ENCODE measurements around the gene HECW1. TPM values are rescaled to one million over a fixed set of nuclear protein-coding genes. Genes with fewer than 3 reads are reported as not detected.
"Not testable (repeated sequence)": the region's sequence is repeated elsewhere in the genome, so short reads cannot be mapped to it uniquely, and the experiment has no call there.

HECW1 gene
- total RNA-seq, 1 donor from 2014 or later, result 0.46 TPM

GRCh38 chr7:43582503-43583423 lies 470.3 kb downstream of the HECW1 start, which contains the start of gene STK17A:
Gene STK17A, plus strand, starts transcription at chr7:43583108. Its CDS starts 136 bp downstream, at chr7:43583244.
- Histone ChIP-seq H3K36me3 (ENCODE audit: control insufficient read depth, insufficient read depth, low read length) (no peaks in the 10 kb centered on the region), H3K27me3 (ENCODE audit: control insufficient read depth, insufficient read depth, low read length) (no peaks in the 10 kb centered on the region), H3K4me3 (ENCODE audit: low read depth, low read length) (peak within 1 kb of the TSS; percentile 93)
- DNase-seq (ENCODE audit: low read depth), result no peak
- peak; percentile 99 for TF ChIP-seq CTCF (IDR thresholded peaks at IDR 0.05; ENCODE audit: insufficient read depth, low read length, poor library complexity, severe bottlenecking)

GRCh38 chr7:43583424-43584194 lies 471.2 kb downstream of the HECW1 start:
- DNase-seq (ENCODE audit: low read depth), result no peak
- Histone ChIP-seq H3K4me3 (ENCODE audit: low read depth, low read length) (peak overlapping the region; percentile 93), H3K36me3 (ENCODE audit: control insufficient read depth, insufficient read depth, low read length) (no peaks in the 10 kb centered on the region), H3K27me3 (ENCODE audit: control insufficient read depth, insufficient read depth, low read length) (no peaks in the 10 kb centered on the region)
- TF ChIP-seq CTCF (IDR thresholded peaks at IDR 0.05; ENCODE audit: insufficient read depth, low read length, poor library complexity, severe bottlenecking), result peak; percentile 31

- TF ChIP-seq CTCF (IDR thresholded peaks at IDR 0.05; ENCODE audit: insufficient read depth, low read length, poor library complexity, severe bottlenecking), result no peak
- H3K27me3 ChIP-seq (ENCODE audit: control insufficient read depth, insufficient read depth, low read length), result no peaks in the 10 kb centered on the region
- H3K36me3 ChIP-seq (ENCODE audit: control insufficient read depth, insufficient read depth, low read length), result no peaks in the 10 kb centered on the region
- H3K4me3 ChIP-seq (ENCODE audit: low read depth, low read length), result peak overlapping the region; percentile 93
- DNase-seq (ENCODE audit: low read depth), result no peak
Measured at GRCh38 chr7:43584195-43584586, 471.7 kb downstream of the HECW1 start.

GRCh38 chr7:43584733-43585132 lies 472.3 kb downstream of the HECW1 start:
- not testable (repeated sequence) for DNase-seq (ENCODE audit: low read depth); H3K27me3 ChIP-seq (ENCODE audit: control insufficient read depth, insufficient read depth, low read length); H3K36me3 ChIP-seq (ENCODE audit: control insufficient read depth, insufficient read depth, low read length)
- peak overlapping the region; percentile 93 for H3K4me3 ChIP-seq (ENCODE audit: low read depth, low read length)

GRCh38 chr7:43585562-43585961 lies 473.1 kb downstream of the HECW1 start:
- DNase-seq (ENCODE audit: low read depth), result no peak
- TF ChIP-seq CTCF (IDR thresholded peaks at IDR 0.05; ENCODE audit: insufficient read depth, low read length, poor library complexity, severe bottlenecking), result no peak
- Histone ChIP-seq H3K27me3 (ENCODE audit: control insufficient read depth, insufficient read depth, low read length) (no peaks in the 10 kb centered on the region), H3K4me3 (ENCODE audit: low read depth, low read length) (no peak overlapping the region), H3K36me3 (ENCODE audit: control insufficient read depth, insufficient read depth, low read length) (no peaks in the 10 kb centered on the region)

- DNase-seq (ENCODE audit: low read depth), result no peak
- no peak for TF ChIP-seq CTCF (IDR thresholded peaks at IDR 0.05; ENCODE audit: insufficient read depth, low read length, poor library complexity, severe bottlenecking)
- Histone ChIP-seq H3K36me3 (ENCODE audit: control insufficient read depth, insufficient read depth, low read length) (no peaks in the 10 kb centered on the region), H3K4me3 (ENCODE audit: low read depth, low read length) (no peak overlapping the region), H3K27me3 (ENCODE audit: control insufficient read depth, insufficient read depth, low read length) (no peaks in the 10 kb centered on the region)
Measured at GRCh38 chr7:43586251-43586900, 473.9 kb downstream of the HECW1 start.
